IMR-90 (cell line): Measurements from ENCODE around the gene ZNF350.
A peak's percentile ranks its signal among the peaks of the same experiment; 100 is the strongest.

ENCODE experiments used
- BHLHE40 ChIP-seq: fragments of 150-350 bp; IDR thresholded peaks from 2 replicates; pipeline ENCODE4 v1.6.1; 2016; ENCODE audit warnings: mild to moderate bottlenecking, low read depth, low read length
- CEBPB ChIP-seq: IDR thresholded peaks from 2 replicates; pipeline ENCODE4 v1.6.1; 2012; ENCODE audit warnings: low read depth, low read length, improper control_type of control experiment
- CHD1 ChIP-seq: IDR thresholded peaks from 2 replicates; pipeline ENCODE4 v1.6.1; 2012; ENCODE audit warnings: low read depth, low read length, improper control_type of control experiment
- CTCF ChIP-seq: conservative IDR thresholded peaks from 2 replicates; pipeline ENCODE4 v1.5.1; 2012; ENCODE audit warnings: mild to moderate bottlenecking, low read depth, low read length, improper control_type of control experiment
- ELK1 ChIP-seq: fragments of 150-350 bp; IDR thresholded peaks from 2 replicates; pipeline ENCODE4 v1.6.1; 2016; ENCODE audit warnings: low read depth, mild to moderate bottlenecking, low read length, moderate library complexity, borderline replicate concordance
- FOS ChIP-seq: fragments of 150-350 bp; IDR thresholded peaks from 2 replicates; pipeline ENCODE4 v1.6.1; 2016; ENCODE audit warnings: low read depth, low read length
- MAFK ChIP-seq: IDR thresholded peaks from 2 replicates; pipeline ENCODE4 v1.6.1; 2012; ENCODE audit warnings: low read depth, low read length, improper control_type of control experiment
- NFE2L2 ChIP-seq: fragments of 150-350 bp; IDR thresholded peaks from 2 replicates; pipeline ENCODE4 v1.6.1; 2016; ENCODE audit warnings: low read depth, mild to moderate bottlenecking, low read length
- POLR2A ChIP-seq: IDR thresholded peaks from 2 replicates; pipeline ENCODE4 v1.6.1; 2012; ENCODE audit warnings: mild to moderate bottlenecking, low read depth, low read length
- RAD21 ChIP-seq: IDR thresholded peaks from 2 replicates; pipeline ENCODE4 v1.6.1; 2012; ENCODE audit warnings: low read length, improper control_type of control experiment
- RCOR1 ChIP-seq: IDR thresholded peaks from 2 replicates; pipeline ENCODE4 v1.6.1; 2012; ENCODE audit warnings: mild to moderate bottlenecking, low read length, improper control_type of control experiment; ENCODE audit not compliant: insufficient replicate concordance
- RFX5 ChIP-seq: IDR thresholded peaks from 2 replicates; pipeline ENCODE4 v1.8.0; 2012; ENCODE audit warnings: low read depth, mild to moderate bottlenecking, low read length, moderate library complexity
- SMC3 ChIP-seq: fragments of 150-350 bp; IDR thresholded peaks from 2 replicates; pipeline ENCODE4 v1.6.1; 2016; ENCODE audit warnings: low read depth, mild to moderate bottlenecking, antibody characterized with exemption, low read length, moderate library complexity
- USF2 ChIP-seq: fragments of 150-350 bp; IDR thresholded peaks from 2 replicates; pipeline ENCODE4 v1.6.1; 2017; ENCODE audit warnings: mild to moderate bottlenecking, antibody characterized with exemption, low read length, low read depth

- TF ChIP-seq CTCF = no peak
- TF ChIP-seq CEBPB = no peak
- TF ChIP-seq RAD21 = peak; percentile 11; the same call in 1 of the 2 replicates
- 0 out of 2 replicates have a peak, but pooled peaks have one; percentile 9 for TF ChIP-seq FOS
- TF ChIP-seq POLR2A = peak; percentile 85
- no peak for TF ChIP-seq RFX5
- TF ChIP-seq SMC3 = no peak
- TF ChIP-seq MAFK = peak; percentile 44; the same call in 1 of the 2 replicates
- peak; percentile 62 for TF ChIP-seq BHLHE40
- TF ChIP-seq USF2 = no peak
- TF ChIP-seq NFE2L2 = no peak
- TF ChIP-seq RCOR1 = peak; percentile 61
- TF ChIP-seq ELK1 = no peak
- peak; percentile 89; the same call in 1 of the 2 replicates for TF ChIP-seq CHD1
Observed at GRCh38 chr19:51986309-51987291, at the start of gene ZNF350.
